Retinal pigment epithelial cell (primary cell): Measurements from ENCODE around the gene SARDH.
"Not testable (repeated sequence)": the region's sequence is repeated elsewhere in the genome, so short reads cannot be mapped to it uniquely, and the experiment has no call there.

ENCODE experiments used
- DNase-seq: peaks from one replicate; pipeline ENCODE4 v3.0.0-alpha.2; 2010; ENCODE audit warnings: low read depth
- H3K4me3 ChIP-seq: 2 replicates; pipeline ENCODE4 v1.5.1; 2011; ENCODE audit warnings: mild to moderate bottlenecking, low read length, control low read depth, moderate library complexity
- TF ChIP-seq, protein P1 (sequence below): conservative IDR thresholded peaks from 2 replicates; pipeline ENCODE4 v1.5.1; 2011; ENCODE audit warnings: low read depth, low read length, control low read depth, inconsistent platforms

Gene SARDH

DNA sequence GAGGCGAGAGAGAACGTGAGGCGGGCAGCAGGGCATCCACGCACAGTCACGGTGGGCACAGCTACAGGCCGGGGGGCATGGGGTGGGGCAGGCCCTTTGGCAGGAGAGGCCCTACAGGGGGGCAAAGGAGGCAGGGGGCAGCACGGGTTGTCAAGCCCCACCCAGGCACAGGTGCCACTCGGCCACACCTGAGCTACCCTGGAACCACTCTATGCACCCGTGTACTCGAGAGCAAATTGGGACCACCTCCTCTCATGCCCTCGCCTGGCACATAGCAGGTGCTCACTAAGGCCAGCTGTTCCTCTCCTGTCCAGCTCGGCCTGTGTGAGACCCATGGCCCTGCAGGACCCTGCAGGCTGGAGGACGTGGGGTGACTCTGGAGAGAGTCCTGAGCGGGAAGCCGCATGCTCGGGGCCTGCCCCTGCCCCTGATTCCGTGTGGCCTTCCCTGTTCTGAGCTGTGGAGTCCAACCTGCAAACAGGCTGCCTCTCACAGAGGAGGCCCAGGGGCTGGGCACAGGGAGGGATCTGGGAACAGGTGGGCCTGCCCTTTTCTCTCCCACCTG is 31.4 kb upstream of the SARDH start:
- H3K4me3 ChIP-seq, result no peak overlapping the region
- no peak for DNase-seq
- TF ChIP-seq, protein P1, sequence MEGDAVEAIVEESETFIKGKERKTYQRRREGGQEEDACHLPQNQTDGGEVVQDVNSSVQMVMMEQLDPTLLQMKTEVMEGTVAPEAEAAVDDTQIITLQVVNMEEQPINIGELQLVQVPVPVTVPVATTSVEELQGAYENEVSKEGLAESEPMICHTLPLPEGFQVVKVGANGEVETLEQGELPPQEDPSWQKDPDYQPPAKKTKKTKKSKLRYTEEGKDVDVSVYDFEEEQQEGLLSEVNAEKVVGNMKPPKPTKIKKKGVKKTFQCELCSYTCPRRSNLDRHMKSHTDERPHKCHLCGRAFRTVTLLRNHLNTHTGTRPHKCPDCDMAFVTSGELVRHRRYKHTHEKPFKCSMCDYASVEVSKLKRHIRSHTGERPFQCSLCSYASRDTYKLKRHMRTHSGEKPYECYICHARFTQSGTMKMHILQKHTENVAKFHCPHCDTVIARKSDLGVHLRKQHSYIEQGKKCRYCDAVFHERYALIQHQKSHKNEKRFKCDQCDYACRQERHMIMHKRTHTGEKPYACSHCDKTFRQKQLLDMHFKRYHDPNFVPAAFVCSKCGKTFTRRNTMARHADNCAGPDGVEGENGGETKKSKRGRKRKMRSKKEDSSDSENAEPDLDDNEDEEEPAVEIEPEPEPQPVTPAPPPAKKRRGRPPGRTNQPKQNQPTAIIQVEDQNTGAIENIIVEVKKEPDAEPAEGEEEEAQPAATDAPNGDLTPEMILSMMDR, result no peak

DNA sequence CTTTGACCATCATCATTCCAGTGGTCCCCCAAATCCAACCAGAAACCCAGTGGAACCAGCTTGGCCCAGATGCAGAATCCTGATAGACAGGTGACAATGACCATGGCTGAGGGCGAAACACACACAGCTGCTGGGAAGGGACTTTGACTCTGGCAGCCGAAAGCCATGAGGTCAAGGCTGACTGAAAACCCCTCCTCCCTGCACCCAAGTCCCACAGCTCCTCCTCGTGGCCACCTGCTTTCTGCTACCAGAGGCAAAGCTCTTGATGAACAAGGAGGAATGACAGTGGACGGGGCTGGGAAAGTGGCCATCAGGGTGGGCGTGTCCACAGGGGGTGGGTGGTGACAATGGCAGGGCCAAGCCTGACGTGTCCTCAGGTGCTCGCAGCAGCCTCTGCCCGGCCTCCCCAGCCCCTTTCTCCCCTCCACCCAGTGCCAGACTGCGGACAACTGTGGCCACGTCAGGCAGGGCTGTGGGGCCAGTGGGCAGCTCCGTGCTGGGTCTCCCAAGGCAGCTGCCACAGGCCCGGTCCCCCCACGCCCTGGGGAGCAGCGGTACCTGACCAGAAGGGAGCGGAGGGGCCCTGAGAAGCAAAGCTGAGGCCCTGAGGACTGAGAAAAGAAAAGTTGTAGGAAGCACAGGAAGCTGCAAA is 30.8 kb upstream of the SARDH start:
- TF ChIP-seq, protein P1, result peak; percentile 20
- no peak overlapping the region for H3K4me3 ChIP-seq
- no peak for DNase-seq

DNA sequence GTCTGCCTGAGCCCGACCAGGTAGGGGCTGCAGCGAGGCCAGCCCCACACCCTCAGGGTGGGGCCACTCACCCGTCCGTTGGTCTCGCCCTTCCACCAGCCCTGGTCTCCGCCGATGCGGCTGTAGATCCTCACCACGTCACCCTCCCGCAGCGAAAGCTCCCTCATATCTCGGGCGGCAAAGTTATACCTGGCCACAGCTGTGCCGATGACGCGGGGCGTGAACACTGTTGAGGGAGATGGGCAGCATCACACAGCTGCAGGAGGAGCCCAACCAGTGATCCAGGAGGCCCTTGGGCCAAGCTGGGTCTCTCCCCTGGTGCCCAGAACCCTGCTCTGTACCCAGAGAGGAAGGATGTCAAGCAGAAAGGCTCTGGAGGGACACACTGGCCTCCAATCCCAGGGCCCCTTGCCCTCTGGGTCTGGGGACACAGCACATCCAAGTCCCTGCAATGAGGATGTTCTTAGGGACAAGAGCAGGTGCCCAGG is 30.3 kb upstream of the SARDH start:
- DNase-seq, result no peak
- TF ChIP-seq, protein P1, result no peak
- H3K4me3 ChIP-seq, result no peak overlapping the region

DNA sequence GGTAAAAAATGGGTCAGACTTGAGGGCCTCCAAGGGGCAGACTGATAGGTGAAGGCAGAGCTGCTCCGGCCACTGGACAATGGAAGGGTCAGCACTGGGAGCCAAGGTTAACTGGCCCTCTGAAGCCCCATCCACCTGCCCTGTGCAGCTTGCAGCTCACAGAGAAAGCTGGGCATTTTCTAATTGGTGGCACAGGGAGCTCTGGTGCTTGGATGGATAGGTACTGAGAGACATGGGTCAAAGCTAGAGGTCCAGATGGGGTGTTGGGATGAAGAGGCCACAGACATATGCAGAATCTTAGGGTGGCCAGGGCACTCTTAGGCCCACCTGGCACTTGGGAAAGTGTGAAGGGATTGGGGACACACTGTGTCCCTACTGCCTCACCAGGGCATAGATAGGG is 29.5 kb upstream of the SARDH start:
- H3K4me3 ChIP-seq, result no peak overlapping the region
- DNase-seq, result no peak
- TF ChIP-seq, protein P1, result no peak

DNA sequence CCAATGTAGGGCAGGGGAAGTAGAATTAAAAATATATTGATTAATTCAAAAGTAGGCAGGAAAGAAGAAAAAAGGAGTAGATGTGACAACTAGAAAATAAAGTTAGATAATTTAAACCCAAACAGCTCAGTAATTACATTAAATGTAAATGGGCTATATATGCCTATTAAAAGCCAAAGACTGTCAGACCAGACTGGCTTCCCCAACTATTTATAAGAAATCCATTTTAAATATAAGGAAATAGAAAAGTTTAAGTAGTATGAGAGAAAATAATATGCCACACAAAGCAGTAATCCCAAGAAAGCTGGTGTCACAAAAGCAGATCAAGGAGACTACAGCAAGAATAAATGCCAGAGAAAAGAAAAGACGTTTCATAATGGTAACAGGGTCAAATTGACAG is 28.9 kb upstream of the SARDH start:
- no peak overlapping the region for H3K4me3 ChIP-seq
- TF ChIP-seq, protein P1, result no peak

DNA sequence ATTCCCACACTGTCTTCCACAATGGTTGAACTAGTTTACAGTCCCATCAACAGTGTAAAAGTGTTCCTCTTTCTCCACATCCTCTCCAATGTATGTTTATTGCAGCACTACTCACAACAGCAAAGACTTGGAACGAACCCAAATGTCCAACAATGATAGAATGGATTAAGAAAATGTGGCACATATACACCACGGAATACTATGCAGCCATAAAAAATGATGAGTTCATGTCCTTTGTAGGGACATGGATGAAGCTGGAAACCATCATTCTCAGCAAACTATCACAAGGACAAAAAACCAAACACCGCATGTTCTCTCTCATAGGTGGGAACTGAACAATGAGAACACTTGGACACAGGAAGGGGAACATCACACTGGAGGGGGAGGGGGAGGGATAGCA is 28.1 kb upstream of the SARDH start:
- not testable (repeated sequence) for DNase-seq, H3K4me3 ChIP-seq

More for the DNA sequence above, 28.9 kb upstream of the SARDH start:
- DNase-seq, result no peak

DNA sequence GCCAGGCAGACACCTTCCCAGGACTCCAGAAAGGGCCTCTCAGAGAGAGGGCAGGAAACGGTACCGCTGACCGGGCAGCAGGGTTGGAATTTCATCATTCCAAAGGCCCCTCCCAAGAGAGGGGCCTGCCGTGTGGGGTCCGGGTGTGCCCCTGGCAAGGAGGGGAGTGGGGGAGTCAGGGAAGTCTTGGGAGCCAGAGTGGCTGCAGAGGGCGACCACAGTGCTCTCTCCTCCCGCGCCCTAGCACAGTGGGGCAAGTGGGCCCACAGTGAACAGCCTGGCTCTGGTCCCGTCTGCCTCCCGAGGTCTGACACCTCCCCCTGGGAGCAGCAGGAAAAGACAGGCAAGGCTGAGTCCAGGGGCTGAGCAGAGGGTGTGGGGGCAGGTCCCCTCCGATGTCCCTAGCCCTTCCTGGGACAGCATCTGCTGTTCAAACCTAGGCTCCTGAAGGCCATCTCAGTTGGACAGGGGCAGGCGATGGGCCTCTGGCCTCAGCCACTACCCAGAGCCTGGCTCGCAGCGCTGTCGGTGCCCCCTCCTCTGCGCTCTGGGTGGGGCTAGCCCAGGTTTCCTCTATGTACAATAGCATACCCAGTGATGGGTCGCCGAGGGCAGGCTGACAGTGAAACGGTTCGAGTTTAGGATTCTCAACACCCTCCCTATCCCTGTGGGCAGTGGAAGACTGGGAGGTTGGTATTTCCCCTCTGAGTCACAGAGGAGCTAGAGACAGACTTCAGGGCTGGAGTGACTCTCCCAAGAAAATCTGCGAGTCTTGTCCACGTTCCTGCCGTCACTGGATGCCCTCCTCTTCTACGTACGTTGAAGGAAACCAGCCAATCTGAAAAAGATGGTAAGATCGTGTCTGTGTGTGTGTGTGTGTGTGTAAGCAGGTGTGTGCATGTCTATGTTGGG is 25.4 kb upstream of the SARDH start:
- no peak overlapping the region for H3K4me3 ChIP-seq
- TF ChIP-seq, protein P1, result no peak
- no peak for DNase-seq
